ENCODE measurements around the gene ASCL5.

Gene ASCL5

GRCh38 chr1:201112926-201113325 lies 14.1 kb downstream of the ASCL5 start:
- in situ Hi-C loops (cut with HindIII; ENCODE audit: low sequenced_read_pairs): no loop called here

GRCh38 chr1:201112173-201112731 lies 14.7 kb downstream of the ASCL5 start, which contains the start of gene CACNA1S:
Gene CACNA1S (minus strand): TSS chr1:201112426. CDS start chr1:201112339, 87 bp downstream.
- in situ Hi-C loops (cut with HindIII; ENCODE audit: low sequenced_read_pairs): no loop called here

GRCh38 chr1:201111672-201112071 lies 15.3 kb downstream of the ASCL5 start:
- in situ Hi-C loops (cut with HindIII; ENCODE audit: low sequenced_read_pairs): no loop called here

- in situ Hi-C loops (cut with HindIII; ENCODE audit: low sequenced_read_pairs): no loop called here
Measured at GRCh38 chr1:201111156-201111555, 15.8 kb downstream of the ASCL5 start.

- in situ Hi-C loops (cut with HindIII; ENCODE audit: low sequenced_read_pairs): no loop called here
Measured at GRCh38 chr1:201110616-201111015, 16.4 kb downstream of the ASCL5 start.

- in situ Hi-C loops (cut with HindIII; ENCODE audit: low sequenced_read_pairs): no loop called here
Measured at GRCh38 chr1:201110138-201110537, 16.8 kb downstream of the ASCL5 start.

GRCh38 chr1:201109651-201110050 lies 17.3 kb downstream of the ASCL5 start:
- in situ Hi-C loops (cut with HindIII; ENCODE audit: low sequenced_read_pairs): loop anchor here (5.0 kb wide), 1 partner anchor 67 kb away; no protein-coding TSS in a partner anchor

- in situ Hi-C loops (cut with HindIII; ENCODE audit: low sequenced_read_pairs): loop anchor here (5.0 kb wide), 1 partner anchor 66 kb away; no protein-coding TSS in a partner anchor
Measured at GRCh38 chr1:201108614-201109013, 18.4 kb downstream of the ASCL5 start.

- in situ Hi-C loops (cut with HindIII; ENCODE audit: low sequenced_read_pairs): loop anchor here (5.0 kb wide), 1 partner anchor 63 kb away; no protein-coding TSS in a partner anchor
Measured at GRCh38 chr1:201105688-201106087, 21.3 kb downstream of the ASCL5 start.

- in situ Hi-C loops (cut with HindIII; ENCODE audit: low sequenced_read_pairs): no loop called here
Measured at GRCh38 chr1:201104141-201104540, 22.8 kb downstream of the ASCL5 start.

- in situ Hi-C loops (cut with HindIII; ENCODE audit: low sequenced_read_pairs): no loop called here
Measured at GRCh38 chr1:201103666-201104065, 23.3 kb downstream of the ASCL5 start.

GRCh38 chr1:201100169-201100930 lies 26.6 kb downstream of the ASCL5 start:
- in situ Hi-C loops (cut with HindIII; ENCODE audit: low sequenced_read_pairs): no loop called here

GRCh38 chr1:201098992-201099677 lies 27.8 kb downstream of the ASCL5 start:
- in situ Hi-C loops (cut with HindIII; ENCODE audit: low sequenced_read_pairs): no loop called here

- in situ Hi-C loops (cut with HindIII; ENCODE audit: low sequenced_read_pairs): no loop called here
Measured at GRCh38 chr1:201096977-201097856, 29.8 kb downstream of the ASCL5 start.

GRCh38 chr1:201096041-201096461 lies 30.9 kb downstream of the ASCL5 start:
- in situ Hi-C loops (cut with HindIII; ENCODE audit: low sequenced_read_pairs): no loop called here

GRCh38 chr1:201095581-201095980 lies 31.4 kb downstream of the ASCL5 start:
- in situ Hi-C loops (cut with HindIII; ENCODE audit: low sequenced_read_pairs): no loop called here

- in situ Hi-C loops (cut with HindIII; ENCODE audit: low sequenced_read_pairs): no loop called here
Measured at GRCh38 chr1:201094832-201095231, 32.2 kb downstream of the ASCL5 start.

- in situ Hi-C loops (cut with HindIII; ENCODE audit: low sequenced_read_pairs): no loop called here
Measured at GRCh38 chr1:201093962-201094361, 33.0 kb downstream of the ASCL5 start.

- in situ Hi-C loops (cut with HindIII; ENCODE audit: low sequenced_read_pairs): no loop called here
Measured at GRCh38 chr1:201093561-201093960, 33.4 kb downstream of the ASCL5 start.

- in situ Hi-C loops (cut with HindIII; ENCODE audit: low sequenced_read_pairs): no loop called here
Measured at GRCh38 chr1:201092738-201093137, 34.2 kb downstream of the ASCL5 start.

- in situ Hi-C loops (cut with HindIII; ENCODE audit: low sequenced_read_pairs): no loop called here
Measured at GRCh38 chr1:201091256-201091655, 35.7 kb downstream of the ASCL5 start.

Measured in endothelial cell of hepatic sinusoid (primary cell).